HCT116 (cell line): ENCODE data around the gene OR52B4. TPM values are rescaled to one million over a fixed set of nuclear protein-coding genes. Genes with fewer than 3 reads are reported as not detected.

Source experiments
- ATAC-seq: fragments of 200-7000 bp; cut with Tn5 transposase; 2 replicates; pipeline ENCODE4 v1.9.1; 2020; ENCODE audit warnings: mild to moderate bottlenecking, moderate library complexity
- BruUV-seq: library from RNA; stranded (reverse); fragments of 400-500 nt; replicated peaks from 2 replicates; lab custom pipeline; 2021; lab: Mats Ljungman, UMichigan
- CTCF ChIA-PET: fragments of 300-600 bp; sonication (Branson Sonifier 250); formaldehyde crosslinking; loops from one replicate; lab custom pipeline; 2021; ENCODE audit warnings: antibody characterized with exemption; lab: Charles Lee
- POLR2A ChIA-PET: fragments of 300-600, 350-600 bp; sonication (Branson Sonifier 250); formaldehyde crosslinking; loops from one replicate; lab custom pipeline; 2021; ENCODE audit warnings: antibody characterized with exemption; lab: Charles Lee
- RAD21 ChIA-PET, 2 experiments: fragments of 300-600 bp; sonication (Branson Sonifier 250); formaldehyde crosslinking; loops; one replicate each; lab custom pipeline; 2023; ENCODE audit warnings: low total read pairs in 2 of 2; ENCODE audit not compliant: uncharacterized antibody in 2 of 2, unreplicated experiment in 2 of 2, low non-redundant PET in 1 of 2; lab: Charles Lee
- DNase-seq: peaks from one replicate; pipeline ENCODE4 v3.0.0-alpha.2; 2010; ENCODE audit warnings: low read depth, low spot score
- H2AFZ ChIP-seq: fragments of 200-600 bp; shearing (Covaris generic), sonication (generic); 2 replicates; pipeline ENCODE4 v1.6.1; 2017; ENCODE audit warnings: low read depth, mixed run types, mixed read lengths, antibody characterized with exemption, low read length; ENCODE audit not compliant: poor library complexity, severe bottlenecking
- H3K27ac ChIP-seq: 2 replicates; pipeline ENCODE4 v1.5.1; 2012; ENCODE audit warnings: low read depth, low read length
- H3K27me3 ChIP-seq: fragments of 200-600 bp; sonication (generic); 2 replicates; pipeline ENCODE4 v1.6.1; 2016; ENCODE audit warnings: mixed run types, low read length, mixed read lengths; ENCODE audit not compliant: insufficient read depth
- H3K36me3 ChIP-seq, 2 experiments: fragments of 200-500 bp in 1 of 2; fragments of 200-600 bp in 1 of 2; sonication (Bioruptor generic) in 1 of 2; sonication (generic) in 1 of 2; 2 replicates each; pipeline versions ENCODE4 v1.5.1 to v1.6.1; 2014 to 2016; ENCODE audit warnings: low read length in 2 of 2, inconsistent platforms in 1 of 2, mixed read lengths in 1 of 2, mixed run types in 1 of 2; ENCODE audit not compliant: insufficient read depth in 2 of 2, control insufficient read depth in 1 of 2
- H3K4me1 ChIP-seq, 2 experiments: fragments of 200-600 bp in 1 of 2; sonication (generic) in 1 of 2; 2 replicates each; pipeline versions ENCODE4 v1.5.1 to v1.6.1; 2012 to 2017; ENCODE audit warnings: low read length in 2 of 2, inconsistent platforms in 1 of 2, mild to moderate bottlenecking in 1 of 2, mixed read lengths in 1 of 2, mixed run types in 1 of 2, moderate library complexity in 1 of 2; ENCODE audit not compliant: insufficient read depth in 2 of 2, control insufficient read depth in 1 of 2
- H3K4me2 ChIP-seq: fragments of 200-600 bp; sonication (generic); 2 replicates; pipeline ENCODE4 v1.6.1; 2017; ENCODE audit warnings: mixed run types, low read length, mixed read lengths
- H3K4me3 ChIP-seq, 2 experiments: fragments of 200-600 bp in 1 of 2; sonication (generic) in 1 of 2; replicated peaks in 1 of 2; 2 replicates each; pipeline ENCODE4 v1.5.1; 2011 to 2016; ENCODE audit warnings: low read length in 2 of 2, control low read depth in 1 of 2, low read depth in 1 of 2, mild to moderate bottlenecking in 1 of 2, mixed read lengths in 1 of 2, mixed run types in 1 of 2
- H3K79me2 ChIP-seq: fragments of 200-600 bp; sonication (generic); 2 replicates; pipeline ENCODE4 v1.6.1; 2017; ENCODE audit warnings: mild to moderate bottlenecking, mixed run types, low read length, moderate library complexity, mixed read lengths; ENCODE audit not compliant: insufficient read depth
- H3K9ac ChIP-seq: fragments of 200-600 bp; sonication (generic); 2 replicates; pipeline ENCODE4 v1.6.1; 2016; ENCODE audit warnings: low read length, mixed read lengths
- H3K9me2 ChIP-seq: fragments of 200-600 bp; sonication (generic), shearing (Covaris generic); 2 replicates; pipeline ENCODE4 v1.6.1; 2017; ENCODE audit warnings: mixed run types, mild to moderate bottlenecking, moderate library complexity; ENCODE audit not compliant: insufficient read depth
- H3K9me3 ChIP-seq, 2 experiments: fragments of 200-500 bp in 1 of 2; fragments of 200-600 bp in 1 of 2; sonication (Bioruptor generic) in 1 of 2; sonication (generic) in 1 of 2; 2 replicates each; pipeline ENCODE4 v1.6.1; 2014 to 2017; ENCODE audit warnings: low read length in 2 of 2, mixed read lengths in 2 of 2, inconsistent platforms in 1 of 2, low read depth in 1 of 2, mild to moderate bottlenecking in 1 of 2, mixed run types in 1 of 2, moderate library complexity in 1 of 2; ENCODE audit not compliant: control insufficient read depth in 1 of 2, insufficient read depth in 1 of 2
- H4K20me1 ChIP-seq: fragments of 200-600 bp; sonication (generic), shearing (Covaris generic); 2 replicates; pipeline ENCODE4 v1.6.1; 2017; ENCODE audit warnings: mixed run types, mild to moderate bottlenecking, moderate library complexity; ENCODE audit not compliant: insufficient read depth
- CBX3 ChIP-seq: IDR thresholded peaks from 2 replicates; pipeline ENCODE4 v1.6.1; 2012; ENCODE audit warnings: low read depth
- CTCF ChIP-seq, 3 experiments: fragments of 200-600 bp in 1 of 3; sonication (generic) in 1 of 3; IDR thresholded peaks in 2 of 3; conservative IDR thresholded peaks in 1 of 3; 2 replicates each; pipeline ENCODE4 v1.5.1; 2012 to 2017; ENCODE audit warnings: low read depth in 2 of 3, low read length in 2 of 3, antibody characterized with exemption in 1 of 3, borderline replicate concordance in 1 of 3, control low read depth in 1 of 3, mild to moderate bottlenecking in 1 of 3, mixed read lengths in 1 of 3, mixed run types in 1 of 3, moderate library complexity in 1 of 3; ENCODE audit not compliant: insufficient read depth in 1 of 3
- EZH2phosphoT487 ChIP-seq: fragments of 200-600 bp; IDR thresholded peaks from 2 replicates; pipeline ENCODE4 v1.6.1; 2018; ENCODE audit warnings: antibody characterized with exemption, borderline replicate concordance
- FOSL1 ChIP-seq: IDR thresholded peaks from 2 replicates; pipeline ENCODE4 v1.6.1; 2012; ENCODE audit warnings: low read depth
- MAX ChIP-seq: IDR thresholded peaks from 2 replicates; pipeline ENCODE4 v1.6.1; 2012
- RAD21 ChIP-seq: IDR thresholded peaks from 2 replicates; pipeline ENCODE4 v1.6.1; 2012; ENCODE audit warnings: low read depth, mild to moderate bottlenecking
- ZFX ChIP-seq: fragments of 450-650 bp; IDR thresholded peaks from 2 replicates; pipeline ENCODE4 v1.6.1; 2017
- ZNF274 ChIP-seq: fragments of 200-500 bp; sonication (Bioruptor generic); IDR thresholded peaks from 2 replicates; pipeline ENCODE4 v1.6.1; 2014; ENCODE audit warnings: mild to moderate bottlenecking, low read depth, low read length, inconsistent platforms
- intact Hi-C: fragments of 100-400 bp; cut with micrococcal nuclease; formaldehyde crosslinking; loops from 2 replicates; pipeline ENCODE4 v1.10.0; 2022
- total RNA-seq: library from RNA; stranded (reverse); gene quantifications from one replicate; pipeline ENCODE4 v1.2.1, GENCODE V29; 2021; ENCODE audit not compliant: unreplicated experiment

OR52B4 gene
- total RNA-seq, 1 experiment from 2014 or later = not detected

GRCh38 chr11:4393209-4393857 is 25.1 kb upstream of the OR52B4 start, which contains the start of gene TRIM21 (continued):
- no peak for TF ChIP-seq ZNF274
- no peak for TF ChIP-seq EZH2phosphoT487
- no peak for TF ChIP-seq FOSL1

- no peaks in the 10 kb centered on the region for H4K20me1 ChIP-seq
- H3K79me2 ChIP-seq = no peaks in the 10 kb centered on the region
- ChIA-PET POLR2A (no interaction called here), CTCF (no interaction called here), RAD21 (no interaction called here)
- no peaks in the 10 kb centered on the region for H3K9me2 ChIP-seq
- H3K9ac ChIP-seq = no peak overlapping the region
- peaks cover 0 to 3% of the 10 kb centered on the region in 2 experiments; a peak in 1 of 4 replicates for H3K36me3 ChIP-seq
- no peak overlapping the region for H3K4me2 ChIP-seq
- ATAC-seq (no peak), DNase-seq (no peak)
- no peak overlapping the region for H2AFZ ChIP-seq
- H3K9me3 ChIP-seq = no peaks in the 10 kb centered on the region
- H3K4me3 ChIP-seq = no peak overlapping the region
- no peak for TF ChIP-seq CBX3
- no peak for TF ChIP-seq CTCF (IDR thresholded peaks at IDR 0.05 in 2 of 3, conservative IDR thresholded peaks at IDR 0.05 in 1 of 3; ENCODE audit: borderline replicate concordance in 1 of 3, insufficient read depth in 1 of 3, low read depth in 2 of 3, low read length in 2 of 3)
- no peak for TF ChIP-seq ZFX
- TF ChIP-seq MAX = no peak
- no peak for TF ChIP-seq RAD21
- BruUV-seq = no TSS peak
- H3K27me3 ChIP-seq = no peaks in the 10 kb centered on the region
- H3K27ac ChIP-seq = no peak overlapping the region
- H3K4me1 ChIP-seq = peaks cover 2 to 6% of the 10 kb centered on the region in 2 experiments; a peak in 2 of 4 replicates
- intact Hi-C loops = no loop called here
These were observed 20.0 kb upstream of the OR52B4 start for GRCh38 chr11:4388221-4388620.
